B cell (primary cell): Measurements from ENCODE around the gene ZNF827. TPM values are rescaled to one million over a fixed set of nuclear protein-coding genes. Genes with fewer than 3 reads are reported as not detected.

Experiments
- ATAC-seq: fragments of 200-7000 bp; cut with Tn5 transposase; one replicate; pipeline ENCODE4 v1.10.0; 2021; ENCODE audit warnings: low read depth, mild to moderate bottlenecking, moderate number of reproducible peaks, moderate library complexity
- CTCF ChIA-PET: fragments of 350-600 bp; sonication (Branson Sonifier 250); formaldehyde crosslinking; loops from one replicate; lab custom pipeline; 2021; ENCODE audit warnings: antibody characterized with exemption, inconsistent platforms; lab: Charles Lee
- POLR2A ChIA-PET: fragments of 350-600 bp; sonication (Branson Sonifier 250); formaldehyde crosslinking; loops from one replicate; lab custom pipeline; 2021; ENCODE audit warnings: antibody characterized with exemption; lab: Charles Lee
- DNase-seq: peaks from one replicate; pipeline ENCODE4 v3.0.0; 2013
- H2AFZ ChIP-seq: 2 replicates; pipeline ENCODE4 v1.6.1; 2012; ENCODE audit warnings: mild to moderate bottlenecking, low read depth, low read length; ENCODE audit not compliant: insufficient read depth, poor library complexity, severe bottlenecking
- H3K27ac ChIP-seq, 2 donors: 1 replicate in 1 of 2; 2 replicates in 1 of 2; pipeline ENCODE4 v1.5.1; 2012 to 2013; ENCODE audit warnings: low read length in 2 of 2, mild to moderate bottlenecking in 2 of 2, moderate library complexity in 1 of 2
- H3K27me3 ChIP-seq, 4 experiments: fragments of 200-600 bp in 1 of 4; sonication (generic) in 1 of 4; replicated peaks in 1 of 4; 1 replicate in 2 of 4; 2 replicates in 2 of 4; pipeline versions ENCODE4 v1.6.1 to v1.7.0; 2013 to 2016; ENCODE audit warnings: low read length in 3 of 4, mild to moderate bottlenecking in 2 of 4, mixed read lengths in 1 of 4, moderate library complexity in 1 of 4; ENCODE audit not compliant: insufficient read depth in 4 of 4, control insufficient read depth in 3 of 4; ENCODE audit errors: control extremely low read depth in 1 of 4
- H3K36me3 ChIP-seq, 2 experiments: replicated peaks in 1 of 2; 1 replicate in 1 of 2; 2 replicates in 1 of 2; pipeline versions ENCODE4 v1.6.1 to v1.7.1; 2013; ENCODE audit warnings: low read length in 1 of 2; ENCODE audit not compliant: insufficient read depth in 2 of 2, control insufficient read depth in 1 of 2; ENCODE audit errors: control extremely low read depth in 1 of 2, extremely low read depth in 1 of 2
- H3K4me1 ChIP-seq, 2 donors: fragments of 200-600 bp in 1 of 2; sonication (generic) in 1 of 2; 1 replicate in 1 of 2; 2 replicates in 1 of 2; pipeline versions ENCODE4 v1.5.1 to v1.6.1; 2013 to 2017; ENCODE audit warnings: low read length in 2 of 2; ENCODE audit not compliant: control insufficient read depth in 2 of 2, insufficient read depth in 2 of 2
- H3K4me2 ChIP-seq: replicated peaks from 2 replicates; pipeline ENCODE3; 2012; ENCODE audit warnings: mild to moderate bottlenecking, low read depth, low read length; ENCODE audit not compliant: poor library complexity, severe bottlenecking
- H3K4me3 ChIP-seq, 5 experiments: fragments of 200-600 bp in 1 of 5; sonication (generic) in 1 of 5; 1 replicate in 3 of 5; 2 replicates in 2 of 5; pipeline versions ENCODE4 v1.5.1 to v1.7.0; 2011 to 2016; ENCODE audit warnings: low read length in 4 of 5, mild to moderate bottlenecking in 4 of 5, low read depth in 2 of 5, control low read depth in 1 of 5, moderate library complexity in 1 of 5; ENCODE audit not compliant: insufficient read depth in 1 of 5; ENCODE audit errors: control extremely low read depth in 1 of 5, extremely low read depth in 1 of 5
- H3K79me2 ChIP-seq: fragments of 200-600 bp; sonication (generic); one replicate; pipeline ENCODE4 v1.6.0; 2016; ENCODE audit warnings: low read length; ENCODE audit not compliant: control insufficient read depth, insufficient read depth
- H3K9ac ChIP-seq: fragments of 200-600 bp; sonication (generic); 2 replicates; pipeline ENCODE4 v1.6.1; 2017; ENCODE audit warnings: mild to moderate bottlenecking, low read length, moderate library complexity
- H3K9me3 ChIP-seq, 3 donors: one replicate each; pipeline versions ENCODE4 v1.6.1 to v1.7.1; 2013; ENCODE audit warnings: low read length in 2 of 3; ENCODE audit not compliant: control insufficient read depth in 2 of 3, insufficient read depth in 1 of 3; ENCODE audit errors: control extremely low read depth in 1 of 3
- H4K20me1 ChIP-seq: 2 replicates; pipeline ENCODE4 v1.6.0; 2012; ENCODE audit warnings: mild to moderate bottlenecking, low read length; ENCODE audit not compliant: insufficient read depth, control insufficient read depth, poor library complexity, severe bottlenecking
- H3K27ac Mint-ChIP-seq: one replicate; pipeline ENCODE4 v1.8.0; 2021; ENCODE audit warnings: mixed read lengths
- H3K27me3 Mint-ChIP-seq: one replicate; pipeline ENCODE4 v1.8.0; 2021; ENCODE audit warnings: mixed read lengths
- H3K4me1 Mint-ChIP-seq: one replicate; pipeline ENCODE4 v1.8.0; 2021; ENCODE audit warnings: mixed read lengths
- H3K4me3 Mint-ChIP-seq: one replicate; pipeline ENCODE4 v1.8.0; 2021; ENCODE audit warnings: mixed read lengths
- H3K9me3 Mint-ChIP-seq: one replicate; pipeline ENCODE4 v1.8.0; 2022; ENCODE audit warnings: mixed read lengths; ENCODE audit not compliant: insufficient read depth
- EZH2 ChIP-seq: IDR thresholded peaks from 2 replicates; pipeline ENCODE4 v1.6.1; 2012; ENCODE audit warnings: borderline replicate concordance, low read depth, mild to moderate bottlenecking, moderate library complexity, low read length; ENCODE audit not compliant: insufficient read depth, poor library complexity, severe bottlenecking
- WGBS: methylation state at CpG from one replicate; pipeline ENCODE4 v1.1.5; 2013; ENCODE audit warnings: missing lambda C conversion rate; ENCODE audit not compliant: insufficient coverage; 5-methylcytosine and 5-hydroxymethylcytosine counted together
- intact Hi-C: fragments of 100-400 bp; cut with micrococcal nuclease; formaldehyde crosslinking; loops from one replicate; pipeline ENCODE4 v1.10.0; 2022
- polyA plus RNA-seq: library from polyadenylated mRNA; depleted of rRNA; stranded (reverse); fragments of >200 nt; gene quantifications from 2 replicates; pipeline ENCODE4 v1.2.3, GENCODE V29; 2012
- total RNA-seq, 2 donors: library from RNA; stranded (reverse); fragments of 120-200 nt in 1 of 2; gene quantifications; 1 replicate in 1 of 2; 2 replicates in 1 of 2; pipeline versions ENCODE4 v1.2.3 to v1.2.4, GENCODE V29; 2013 to 2022
- TF ChIP-seq, protein P1 (sequence below): fragments of 200-600 bp; IDR thresholded peaks from one replicate; pipeline ENCODE4 v1.8.0; 2022; ENCODE audit warnings: antibody characterized with exemption, mild to moderate bottlenecking

Gene ZNF827
- total and polyA plus RNA-seq, 2 donors (not counting 1 experiment from before 2014, with no cell fraction given), result 20.6 to 30.1 TPM

DNA sequence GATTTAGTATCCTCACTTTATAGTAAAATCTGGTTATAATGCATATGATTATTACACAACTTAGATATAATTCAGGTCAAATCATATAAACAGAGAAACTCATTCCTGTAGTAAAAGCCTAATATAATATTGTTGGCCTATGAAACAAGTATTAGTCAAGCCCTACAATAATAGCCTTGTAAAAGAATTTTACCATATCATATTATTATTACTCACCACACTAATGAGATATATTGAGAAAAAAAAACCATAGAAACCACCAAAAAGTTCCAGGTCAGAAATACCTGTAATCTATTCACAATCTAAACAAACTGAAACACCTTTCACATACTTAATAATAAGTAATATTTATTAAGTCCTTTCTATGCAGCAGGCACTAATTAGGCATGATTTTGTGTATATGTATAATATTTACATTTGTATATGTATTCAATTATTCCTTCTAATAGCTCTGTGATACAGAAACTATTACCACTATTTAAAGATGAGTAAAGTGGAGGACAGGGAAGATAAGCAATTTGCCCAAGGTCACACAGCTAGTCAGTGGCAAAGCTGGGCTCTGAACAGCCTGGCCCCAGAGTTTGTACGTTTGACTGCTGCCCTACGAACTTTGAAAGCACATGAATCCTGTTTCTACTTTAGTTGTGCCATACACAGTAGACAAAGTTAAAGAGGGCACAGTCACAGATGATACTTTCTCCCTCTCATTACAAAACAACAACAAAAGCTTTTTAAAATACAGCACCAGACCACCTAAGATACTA is 9.0 kb downstream of the ZNF827 start:
- intact Hi-C loops, result loop anchor here (10.0 kb wide), 2 partner anchors 85 to 755 kb away; no protein-coding TSS in a partner anchor
- Histone ChIP-seq H3K4me1 (peaks cover 9 to 11% of the 10 kb centered on the region in 2 donors), H3K4me3 (no peak overlapping the region), H3K9me3 (peaks cover 0 to 5% (median 0%) of the 10 kb centered on the region in 3 donors), H3K4me2 (no peak overlapping the region), H3K9ac (no peak overlapping the region), H3K79me2 (peaks cover 82% of the 10 kb centered on the region), H3K27ac (peak overlapping the region in 1 of 2 donors; percentile 24), H4K20me1 (no peaks in the 10 kb centered on the region), H3K36me3 (no peaks in the 10 kb centered on the region), H2AFZ (no peak overlapping the region), H3K27me3 (no peaks in the 10 kb centered on the region)
- ATAC-seq, result no peak
- ChIA-PET POLR2A (no interaction called here), CTCF (no interaction called here)
- WGBS, result 78% methylated on average over 2 of the region's 2 CpGs
- peak overlapping the region; percentile 22 for H3K27ac Mint-ChIP-seq
- peaks cover 54% of the 10 kb centered on the region for H3K4me1 Mint-ChIP-seq
- peaks cover 10% of the 10 kb centered on the region for H3K9me3 Mint-ChIP-seq
- no peaks in the 10 kb centered on the region for H3K27me3 Mint-ChIP-seq
- no peak for DNase-seq
- no peak for TF ChIP-seq EZH2
- TF ChIP-seq, protein P1, sequence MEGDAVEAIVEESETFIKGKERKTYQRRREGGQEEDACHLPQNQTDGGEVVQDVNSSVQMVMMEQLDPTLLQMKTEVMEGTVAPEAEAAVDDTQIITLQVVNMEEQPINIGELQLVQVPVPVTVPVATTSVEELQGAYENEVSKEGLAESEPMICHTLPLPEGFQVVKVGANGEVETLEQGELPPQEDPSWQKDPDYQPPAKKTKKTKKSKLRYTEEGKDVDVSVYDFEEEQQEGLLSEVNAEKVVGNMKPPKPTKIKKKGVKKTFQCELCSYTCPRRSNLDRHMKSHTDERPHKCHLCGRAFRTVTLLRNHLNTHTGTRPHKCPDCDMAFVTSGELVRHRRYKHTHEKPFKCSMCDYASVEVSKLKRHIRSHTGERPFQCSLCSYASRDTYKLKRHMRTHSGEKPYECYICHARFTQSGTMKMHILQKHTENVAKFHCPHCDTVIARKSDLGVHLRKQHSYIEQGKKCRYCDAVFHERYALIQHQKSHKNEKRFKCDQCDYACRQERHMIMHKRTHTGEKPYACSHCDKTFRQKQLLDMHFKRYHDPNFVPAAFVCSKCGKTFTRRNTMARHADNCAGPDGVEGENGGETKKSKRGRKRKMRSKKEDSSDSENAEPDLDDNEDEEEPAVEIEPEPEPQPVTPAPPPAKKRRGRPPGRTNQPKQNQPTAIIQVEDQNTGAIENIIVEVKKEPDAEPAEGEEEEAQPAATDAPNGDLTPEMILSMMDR, result no peak
- no peak overlapping the region for H3K4me3 Mint-ChIP-seq

DNA sequence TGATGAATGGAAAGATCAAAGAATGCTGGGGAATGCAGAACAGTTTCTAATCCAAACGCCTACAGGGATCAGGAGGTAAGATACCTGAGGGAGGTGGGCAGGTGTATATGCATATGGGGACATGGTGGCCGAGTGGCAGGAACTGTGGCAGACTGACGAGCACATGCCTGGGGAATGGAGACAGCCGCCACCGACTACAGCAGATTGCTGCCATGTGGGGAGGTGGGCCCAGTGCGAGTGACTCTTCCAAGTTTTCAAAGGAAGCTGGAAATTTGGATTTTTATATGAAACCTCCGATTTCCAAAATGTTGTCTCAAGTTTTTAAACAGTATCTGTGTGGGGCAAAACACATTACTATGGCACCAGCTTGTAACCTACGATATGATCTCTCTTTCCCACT is 9.9 kb downstream of the ZNF827 start:
- POLR2A ChIA-PET, result no interaction called here
- Histone ChIP-seq H4K20me1 (no peaks in the 10 kb centered on the region), H2AFZ (no peak overlapping the region), H3K4me3 (no peak overlapping the region), H3K36me3 (no peaks in the 10 kb centered on the region), H3K4me1 (peaks cover 6 to 7% of the 10 kb centered on the region in 2 donors), H3K9ac (no peak overlapping the region), H3K27me3 (no peaks in the 10 kb centered on the region), H3K9me3 (peaks cover 0 to 5% (median 0%) of the 10 kb centered on the region in 3 donors), H3K4me2 (no peak overlapping the region), H3K27ac (no peak overlapping the region), H3K79me2 (peaks cover 88% of the 10 kb centered on the region)
- intact Hi-C loops, result no loop called here
- Mint-ChIP-seq H3K4me3 (no peak overlapping the region), H3K27me3 (no peaks in the 10 kb centered on the region), H3K9me3 (peaks cover 10% of the 10 kb centered on the region), H3K27ac (peak overlapping the region; percentile 18), H3K4me1 (peaks cover 49% of the 10 kb centered on the region)
- 94% methylated on average over 7 of the region's 8 CpGs for WGBS
- TF ChIP-seq EZH2, result no peak
- TF ChIP-seq, protein P1, result no peak
- DNase-seq (no peak), ATAC-seq (no peak)
- CTCF ChIA-PET, result interaction anchor here (1.1 to 1.4 kb wide), 2 partner anchors 8 to 10 kb away, joined by 3 to 5 read pairs; no protein-coding TSS in a partner anchor
